HG03354 (cell line): ENCODE data around the gene SLC35A2.
"Not testable (repeated sequence)": the region's sequence is repeated elsewhere in the genome, so short reads cannot be mapped to it uniquely, and the experiment has no call there.

Experiments
- ATAC-seq: cut with Tn5 transposase; IDR thresholded peaks from one replicate; pipeline ENCODE4 v1.9.1; 2021; ENCODE audit warnings: mild to moderate bottlenecking; ENCODE audit not compliant: unreplicated experiment, poor library complexity, severe bottlenecking

SLC35A2 gene

GRCh38 chrX:48904626-48905025 lies 6.8 kb downstream of the SLC35A2 start:
- no peak for ATAC-seq

- ATAC-seq = no peak
Measured at GRCh38 chrX:48904180-48904579, 7.3 kb downstream of the SLC35A2 start.

DNA sequence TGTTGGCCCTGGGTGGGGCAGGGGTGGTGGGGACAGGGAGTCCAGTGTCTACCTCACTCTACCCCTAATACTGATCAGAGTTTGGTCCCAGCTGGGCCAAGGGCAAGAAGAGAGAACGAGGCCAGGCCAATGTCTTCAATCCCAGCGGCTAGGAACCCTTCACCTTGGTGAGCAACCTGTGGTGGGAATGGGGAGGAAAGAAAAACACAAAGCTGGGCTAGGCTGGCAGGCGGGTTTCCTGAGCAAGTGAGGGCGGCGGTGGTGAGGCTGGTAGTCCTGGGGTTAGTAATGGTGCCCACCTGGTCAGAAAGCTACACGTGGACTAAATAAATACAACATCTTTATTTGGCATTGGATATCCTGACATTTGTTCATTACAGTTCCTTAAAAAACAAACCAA lies 8.2 kb downstream of the SLC35A2 start:
- no peak for ATAC-seq

GRCh38 chrX:48902776-48903175 lies 8.7 kb downstream of the SLC35A2 start:
- no peak for ATAC-seq

GRCh38 chrX:48902135-48902534 lies 9.3 kb downstream of the SLC35A2 start:
- ATAC-seq = no peak

- ATAC-seq = no peak
Measured at GRCh38 chrX:48901069-48901468, 10.4 kb downstream of the SLC35A2 start.

DNA sequence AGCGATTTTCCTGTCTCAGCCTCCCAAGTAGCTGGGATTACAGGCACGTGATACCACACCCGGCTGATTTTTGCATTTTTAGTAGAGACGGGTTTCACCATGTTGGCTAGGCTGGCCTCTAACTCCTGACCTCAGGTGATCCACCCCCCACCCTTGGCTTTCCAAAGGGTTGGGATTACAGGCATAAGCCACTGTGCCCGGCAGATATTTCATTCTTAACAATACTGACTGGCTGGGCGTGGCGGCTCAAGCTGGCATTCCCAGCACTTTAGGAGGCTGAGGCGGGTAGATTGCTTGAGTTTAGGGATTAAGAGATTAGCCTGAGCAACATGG lies 12.4 kb downstream of the SLC35A2 start:
- no peak for ATAC-seq

DNA sequence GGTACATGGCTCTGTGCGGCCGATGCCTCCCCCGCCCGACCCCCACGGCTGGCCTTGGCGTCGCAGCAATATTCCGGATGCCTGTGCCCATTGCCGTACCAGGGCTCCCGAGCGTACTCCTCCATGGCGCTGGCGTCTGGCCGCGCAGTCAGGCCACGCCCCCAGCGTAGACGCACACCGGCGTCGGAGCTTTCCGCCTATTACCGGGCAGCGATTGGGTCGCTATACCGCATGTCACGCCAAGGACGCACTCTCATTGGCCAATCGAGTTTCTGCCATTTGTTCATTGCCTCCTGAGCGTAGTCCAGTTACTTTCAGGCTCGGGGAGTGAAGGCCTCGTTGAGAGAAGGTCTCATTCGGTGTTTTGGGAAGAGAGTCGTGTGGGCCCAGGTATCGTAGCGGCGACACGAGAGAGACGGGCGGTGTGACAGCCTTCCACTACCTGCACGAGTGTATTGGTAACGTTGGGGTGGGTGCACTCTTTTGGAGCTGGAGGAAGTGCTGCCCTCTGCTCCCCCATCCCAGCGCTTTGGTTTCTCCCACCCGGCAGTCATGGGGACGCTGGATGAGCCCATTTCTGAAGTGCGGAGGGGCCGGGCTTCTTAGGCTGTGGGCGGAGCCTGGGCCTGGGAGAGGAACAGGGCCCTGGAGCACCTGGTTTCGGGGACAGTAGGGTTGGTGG lies 13.7 kb downstream of the SLC35A2 start, which contains the start of the genes PQBP1 and TIMM17B:
Gene PQBP1, plus strand, starts transcription at position 306 of the 682 bp plus-strand sequence. CDS start 580 bp downstream, outside the sequence.
Gene TIMM17B, minus strand, starts transcription at position 144 of the 682 bp plus-strand sequence. Its CDS starts 19 bp downstream, at position 125.
- ATAC-seq = peak; percentile 90

DNA sequence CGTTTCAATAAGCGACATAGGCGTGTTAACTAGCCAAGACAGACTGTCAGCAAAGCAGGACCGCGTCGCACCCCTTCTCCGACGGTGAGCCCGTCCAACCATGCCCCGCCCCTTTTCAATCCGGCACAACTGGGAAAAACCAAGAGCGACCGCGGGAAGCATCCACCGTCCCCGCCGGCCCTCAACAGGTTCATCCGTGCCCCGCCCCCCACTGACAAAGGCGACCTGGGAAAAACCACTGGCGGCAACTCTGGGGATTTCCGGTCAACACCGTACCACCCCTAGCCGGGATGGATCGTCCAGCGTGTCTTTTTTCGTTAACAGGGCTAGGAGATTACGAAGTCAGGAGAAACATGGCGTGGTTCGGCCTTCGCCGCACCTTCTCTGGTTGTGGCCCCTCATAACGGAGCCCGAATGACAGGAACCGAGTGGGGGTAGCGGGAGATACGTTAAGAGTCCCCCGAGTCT lies 14.3 kb downstream of the SLC35A2 start:
- ATAC-seq = peak; percentile 18

- no peak for ATAC-seq
Measured at GRCh38 chrX:48896611-48897011, 14.8 kb downstream of the SLC35A2 start.

DNA sequence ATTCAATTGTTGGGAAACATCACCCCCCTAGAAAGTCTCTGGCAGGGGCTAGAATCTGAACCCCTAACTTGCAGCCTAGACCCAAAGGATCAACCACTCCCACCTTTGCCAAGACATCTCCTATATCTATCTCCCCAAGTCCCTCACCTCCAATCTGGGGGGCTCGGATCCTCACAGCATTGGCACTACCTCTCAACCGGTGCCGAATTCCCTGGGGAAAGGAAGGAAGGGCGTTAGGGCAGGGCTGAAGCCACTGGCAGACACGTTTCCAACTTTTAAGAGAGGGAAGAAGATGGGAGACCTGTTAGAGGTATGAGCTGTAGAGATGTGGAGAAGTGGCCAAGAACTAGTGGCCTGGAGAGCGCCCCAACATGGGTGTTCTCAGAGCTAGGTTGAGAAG lies 16.6 kb downstream of the SLC35A2 start:
- no peak for ATAC-seq

DNA sequence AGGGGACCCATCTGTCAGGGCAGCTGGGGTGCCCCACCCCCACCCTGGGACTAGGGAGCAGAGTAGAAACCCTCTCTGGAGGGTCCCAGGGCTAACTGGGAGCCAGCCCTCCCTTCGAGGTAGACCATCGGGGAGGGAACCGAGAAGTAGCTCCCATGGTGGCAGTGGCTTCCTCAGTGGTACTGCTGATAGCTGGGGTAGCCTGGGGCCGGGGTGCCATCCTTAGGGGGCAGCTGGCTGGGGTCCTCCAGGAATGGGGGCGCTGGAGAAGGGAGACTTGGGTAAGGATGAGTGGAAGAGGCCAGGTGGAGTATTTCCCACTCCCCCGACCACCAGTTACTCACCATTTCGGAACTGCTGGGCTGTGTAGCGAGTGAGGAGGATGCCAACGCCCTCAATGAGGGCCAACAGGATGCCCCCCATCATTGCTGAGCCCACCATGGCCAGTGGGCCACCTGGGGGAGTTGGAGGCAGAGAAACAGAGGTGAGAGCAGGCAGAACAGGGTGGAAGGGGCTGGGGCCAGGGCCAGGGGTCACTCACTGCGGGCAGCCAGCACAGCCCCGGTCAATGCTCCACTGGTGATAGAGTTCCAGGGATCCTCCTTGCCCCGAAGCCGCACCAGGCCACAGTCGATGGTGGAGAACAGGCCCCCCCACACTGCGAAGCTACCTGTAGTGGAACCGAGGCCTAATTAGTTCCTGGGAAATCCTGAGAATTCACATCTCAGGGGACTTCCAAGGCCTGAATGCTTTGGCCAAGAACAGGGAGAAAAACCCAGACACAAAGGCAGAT lies 17.7 kb downstream of the SLC35A2 start:
- ATAC-seq = no peak

GRCh38 chrX:48892896-48893295 lies 18.6 kb downstream of the SLC35A2 start:
- ATAC-seq = no peak

- ATAC-seq = peak; percentile 79
Measured at GRCh38 chrX:48891402-48892288, 19.8 kb downstream of the SLC35A2 start.

DNA sequence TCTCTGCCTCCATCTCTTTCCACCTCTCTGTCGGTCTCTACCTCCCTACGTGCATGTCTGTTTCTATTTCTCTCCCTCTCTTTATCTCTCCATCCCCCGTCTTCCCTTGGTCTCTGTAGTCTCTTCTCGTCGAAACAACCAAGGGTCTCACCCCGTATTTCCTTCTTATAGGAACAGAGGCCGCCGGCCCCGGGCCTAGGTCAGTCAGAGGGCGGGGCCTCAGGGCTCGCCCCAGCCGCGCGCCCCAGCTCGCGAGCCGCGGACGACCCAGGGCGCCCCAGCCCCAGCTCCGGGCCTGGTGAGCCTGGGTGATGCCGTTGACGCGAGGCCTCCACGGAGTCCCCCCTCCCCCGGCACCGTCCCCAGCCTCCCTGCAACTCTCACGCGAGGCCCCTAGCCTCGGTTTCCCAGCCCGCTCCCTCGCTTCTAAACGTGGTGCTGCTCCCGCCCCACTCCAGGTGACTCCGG lies 20.5 kb downstream of the SLC35A2 start:
- peak; percentile 44 for ATAC-seq

- no peak for ATAC-seq
Measured at GRCh38 chrX:48890296-48890925, 21.0 kb downstream of the SLC35A2 start.

DNA sequence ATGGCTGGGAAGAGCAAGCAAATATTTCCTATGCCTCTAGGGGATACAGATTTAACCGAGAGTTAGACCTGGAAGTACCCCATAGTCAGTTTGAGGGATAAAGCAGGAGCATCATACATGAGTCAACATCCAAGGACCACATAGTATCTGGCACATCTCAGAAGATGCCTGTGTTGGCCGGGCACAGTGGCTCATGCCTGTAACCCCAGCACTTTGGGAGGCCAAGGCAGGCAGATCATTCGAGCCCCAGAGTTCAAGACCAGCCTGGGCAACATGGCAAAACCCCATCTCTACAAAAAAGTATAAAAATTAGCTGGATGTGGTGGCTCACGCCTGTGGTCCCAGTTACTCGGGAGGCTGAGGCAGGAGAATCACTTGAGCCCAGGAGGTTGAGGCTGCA lies 24.9 kb downstream of the SLC35A2 start:
- not testable (repeated sequence) for ATAC-seq

- ATAC-seq = no peak
Measured at GRCh38 chrX:48883729-48884128, 27.7 kb downstream of the SLC35A2 start.

GRCh38 chrX:48876944-48877343 lies 34.5 kb downstream of the SLC35A2 start:
- not testable (repeated sequence) for ATAC-seq
